Stimulated activated CD4-positive, alpha-beta T cell treated with anti-CD3 and anti-CD28 coated beads, Interleukin-15, amount 100 ng/mL, for 48 hours (primary cell): ENCODE results near the gene KNCN.

Source experiments
- DNase-seq, 2 donors: peaks; one replicate each; pipeline ENCODE4 v3.0.0-alpha.2; 2020; ENCODE audit warnings: low read depth in 2 of 2

KNCN gene

DNA sequence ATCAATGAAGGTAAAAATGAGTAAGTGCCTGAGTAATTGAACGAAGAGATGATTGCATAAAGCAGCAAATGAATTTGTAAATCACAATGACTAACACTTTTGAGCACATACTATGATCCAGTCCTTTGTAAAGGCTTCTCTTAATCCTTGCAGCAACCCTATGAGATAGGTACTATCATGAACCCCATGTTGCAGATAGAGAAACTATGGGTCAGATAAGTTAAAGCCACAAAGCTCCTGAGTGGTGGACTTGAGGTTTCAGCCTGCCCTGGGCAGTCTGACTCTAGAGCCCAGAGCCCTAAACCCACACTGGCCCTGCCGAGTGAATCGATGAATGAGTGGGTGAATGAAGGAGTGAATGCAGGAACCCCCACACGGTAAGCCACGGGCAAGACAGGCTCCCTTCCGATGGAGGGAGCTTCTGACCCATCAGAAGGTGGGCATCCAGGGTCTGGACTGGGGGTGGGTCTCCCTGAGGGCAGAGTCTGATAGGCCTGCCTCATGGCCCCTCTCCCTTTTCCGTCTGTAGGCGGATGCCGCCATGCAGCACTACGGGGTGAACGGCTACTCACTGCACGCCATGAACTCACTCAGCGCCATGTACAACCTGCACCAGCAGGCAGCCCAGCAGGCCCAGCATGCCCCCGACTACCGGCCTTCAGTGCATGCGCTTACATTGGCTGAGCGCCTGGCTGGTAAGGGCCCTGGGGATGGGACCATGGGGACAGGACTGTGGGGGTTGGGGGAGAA lies 44.8 kb downstream of the KNCN start:
- DNase-seq = no peak

GRCh38 chr1:46503421-46503820 lies 48.0 kb downstream of the KNCN start:
- no peak for DNase-seq

- DNase-seq = no peak
These were observed 49.9 kb downstream of the KNCN start for GRCh38 chr1:46501528-46501927.

- DNase-seq = no peak
These were observed 53.8 kb downstream of the KNCN start for GRCh38 chr1:46497665-46498064.

- no peak for DNase-seq
These were observed 54.4 kb downstream of the KNCN start for GRCh38 chr1:46497020-46497419.

DNA sequence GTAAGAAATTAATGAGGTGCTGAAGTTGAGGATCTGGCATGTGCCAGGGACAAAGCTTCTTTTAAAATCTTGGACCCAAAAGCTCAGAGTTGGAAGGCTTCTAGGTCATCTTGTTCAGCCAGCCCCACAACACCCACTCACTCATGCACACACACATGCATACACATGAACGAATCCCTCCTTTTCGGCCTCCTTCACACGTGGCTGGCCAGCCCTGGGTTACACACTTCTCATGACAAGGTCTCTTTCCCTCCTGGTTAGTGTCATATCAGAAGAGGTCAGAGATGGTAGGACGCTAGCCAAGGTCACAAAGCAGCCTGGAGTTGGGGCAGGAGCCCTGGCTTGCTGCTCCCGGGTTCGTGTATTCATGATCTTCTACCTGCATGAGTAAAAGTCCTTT lies 54.9 kb downstream of the KNCN start:
- no peak for DNase-seq

- no peak for DNase-seq
These were observed 55.7 kb downstream of the KNCN start for GRCh38 chr1:46495778-46496177.
